WTC11 (cell line): ENCODE results near the gene LRRC18. TPM values are rescaled to one million over a fixed set of nuclear protein-coding genes. Genes with fewer than 3 reads are reported as not detected.

ENCODE experiments used
- ATAC-seq: fragments of 200-7000 bp; cut with Tn5 transposase; 2 replicates; pipeline ENCODE4 v1.10.0; 2021; ENCODE audit warnings: mild to moderate bottlenecking, moderate library complexity
- CTCF ChIA-PET: fragments of 300-600 bp; sonication (Branson Sonifier 250); formaldehyde crosslinking; loops from one replicate; lab custom pipeline; 2021; ENCODE audit warnings: antibody characterized with exemption; lab: Charles Lee
- POLR2A ChIA-PET: fragments of 350-600 bp; sonication (Branson Sonifier 250); formaldehyde crosslinking; loops from one replicate; lab custom pipeline; 2021; ENCODE audit warnings: antibody characterized with exemption; lab: Charles Lee
- DNase-seq: peaks from one replicate; pipeline ENCODE4 v3.0.0; 2021; ENCODE audit warnings: low spot score
- H3K27ac Mint-ChIP-seq: 2 replicates; pipeline ENCODE4 v1.8.0; 2021; ENCODE audit warnings: mixed read lengths
- H3K27me3 Mint-ChIP-seq: 2 replicates; pipeline ENCODE4 v1.8.0; 2021; ENCODE audit warnings: low read depth, mild to moderate bottlenecking, moderate library complexity, mixed read lengths
- H3K36me3 Mint-ChIP-seq: 2 replicates; pipeline ENCODE4 v1.8.0; 2021; ENCODE audit warnings: mixed read lengths
- H3K4me1 Mint-ChIP-seq: 2 replicates; pipeline ENCODE4 v1.8.0; 2022; ENCODE audit warnings: mixed read lengths
- H3K4me3 Mint-ChIP-seq: 2 replicates; pipeline ENCODE4 v1.8.0; 2021; ENCODE audit warnings: mild to moderate bottlenecking, moderate library complexity, mixed read lengths
- H3K9me3 Mint-ChIP-seq: 2 replicates; pipeline ENCODE4 v1.8.0; 2021; ENCODE audit warnings: mixed read lengths
- ETV6 ChIP-seq: sonication (generic); formaldehyde crosslinking; IDR thresholded peaks from 2 replicates; pipeline ENCODE4 v1.8.1; 2022; ENCODE audit warnings: mild to moderate bottlenecking, missing genetic modification reagents
- FOXK1 ChIP-seq: sonication (generic); formaldehyde crosslinking; IDR thresholded peaks from 2 replicates; pipeline ENCODE4 v1.8.0; 2022; ENCODE audit warnings: mild to moderate bottlenecking, moderate library complexity, missing genetic modification reagents
- GABPB1 ChIP-seq: sonication (generic); formaldehyde crosslinking; IDR thresholded peaks from 2 replicates; pipeline ENCODE4 v1.8.1; 2023; ENCODE audit warnings: mild to moderate bottlenecking, missing genetic modification reagents
- NFATC4 ChIP-seq: fragments of 250-450 bp; sonication (Bioruptor Pico); IDR thresholded peaks from 2 replicates; pipeline ENCODE4 v1.9.0; 2021; ENCODE audit warnings: mild to moderate bottlenecking
- TEAD1 ChIP-seq: sonication (generic); formaldehyde crosslinking; IDR thresholded peaks from 2 replicates; pipeline ENCODE4 v1.8.0; 2022; ENCODE audit warnings: mild to moderate bottlenecking, missing genetic modification reagents
- ZNF121 ChIP-seq: sonication (generic); formaldehyde crosslinking; IDR thresholded peaks from 2 replicates; pipeline ENCODE4 v1.8.0; 2023; ENCODE audit warnings: missing genetic modification reagents
- ZNF317 ChIP-seq: sonication (generic); formaldehyde crosslinking; IDR thresholded peaks from 2 replicates; pipeline ENCODE4 v1.8.1; 2023; ENCODE audit warnings: low read depth, mild to moderate bottlenecking, moderate library complexity, missing genetic modification reagents, borderline replicate concordance
- ZNF423 ChIP-seq: fragments of 250-450 bp; sonication (Bioruptor Pico); IDR thresholded peaks from 2 replicates; pipeline ENCODE4 v2.1.2; 2022; ENCODE audit warnings: mild to moderate bottlenecking, moderate library complexity
- total RNA-seq: library from RNA; stranded (reverse); gene quantifications from 3 replicates; pipeline ENCODE4 v1.2.3, GENCODE V29; 2021
- TF ChIP-seq, protein P1 (sequence below): sonication (generic); formaldehyde crosslinking; IDR thresholded peaks from 2 replicates; pipeline ENCODE4 v1.8.0; 2023; ENCODE audit warnings: mild to moderate bottlenecking, missing genetic modification reagents
- TF ChIP-seq, protein P2 (sequence below): sonication (generic); formaldehyde crosslinking; conservative IDR thresholded peaks from 2 replicates; pipeline ENCODE4 v1.8.1; 2023; ENCODE audit warnings: mild to moderate bottlenecking, low read depth, missing genetic modification reagents, moderate library complexity
- TF ChIP-seq, protein P3 (sequence below): fragments of 250-450 bp; sonication (Bioruptor Pico); IDR thresholded peaks from 2 replicates; pipeline ENCODE4 v1.8.0; 2021; ENCODE audit warnings: mild to moderate bottlenecking
- TF ChIP-seq, protein P4 (sequence below): sonication (generic); formaldehyde crosslinking; IDR thresholded peaks from 2 replicates; pipeline ENCODE4 v1.8.0; 2022; ENCODE audit warnings: mild to moderate bottlenecking, missing genetic modification reagents
- TF ChIP-seq, protein P5 (sequence below): fragments of 250-450 bp; sonication (Bioruptor Pico); IDR thresholded peaks from 2 replicates; pipeline ENCODE4 v1.9.0; 2021; ENCODE audit warnings: mild to moderate bottlenecking
- TF ChIP-seq, protein P6 (sequence below): sonication (generic); formaldehyde crosslinking; IDR thresholded peaks from 2 replicates; pipeline ENCODE4 v1.8.0; 2022; ENCODE audit warnings: mild to moderate bottlenecking, missing genetic modification reagents

LRRC18 gene
- total RNA-seq, 1 experiment from 2014 or later = not detected

DNA sequence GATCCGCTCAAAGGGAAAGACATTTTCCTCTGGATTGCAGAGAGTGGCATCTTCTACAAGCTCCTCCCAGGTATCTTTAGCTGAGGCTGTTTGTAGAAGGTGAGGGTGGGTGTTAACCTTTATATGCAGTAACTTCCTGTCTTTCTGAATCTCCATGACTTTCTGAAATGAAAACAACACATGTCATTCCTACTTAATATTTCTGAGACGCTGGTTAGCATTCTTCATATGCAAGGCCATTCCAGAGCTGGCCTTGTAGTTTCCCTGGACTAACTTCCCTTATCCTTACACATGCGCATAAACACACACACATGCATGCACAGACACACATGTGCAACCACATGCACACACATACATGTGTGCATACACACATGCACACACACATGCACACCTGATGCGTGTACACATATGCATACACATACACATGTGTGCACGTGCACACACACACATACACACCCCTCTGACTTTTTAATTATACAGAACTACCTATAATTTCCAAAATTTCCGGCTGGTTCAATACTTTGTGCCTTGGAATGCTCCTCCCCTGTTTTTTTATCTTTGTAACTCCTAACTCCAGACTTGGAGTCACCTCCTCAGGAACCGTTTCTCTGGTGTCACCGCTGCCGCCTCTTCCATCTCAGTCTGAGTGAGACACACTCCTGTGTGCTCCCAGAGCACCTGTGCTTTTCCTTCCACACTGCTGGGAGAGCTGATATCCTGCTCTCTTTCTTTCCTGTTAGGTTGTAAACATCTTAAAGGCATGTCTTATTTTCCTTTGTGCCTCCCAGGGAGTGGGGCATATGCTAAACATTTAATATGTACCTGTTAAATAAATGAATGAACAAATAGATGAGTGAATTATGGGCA is 55.2 kb downstream of the LRRC18 start:
- ChIA-PET CTCF (interaction anchor here (0.5 to 1.8 kb wide), 3 partner anchors 139 to 235 kb away, joined by 3 to 5 read pairs (median 4); no protein-coding TSS in a partner anchor), POLR2A (interaction anchor here (0.9 kb wide), 1 partner anchor 48 kb away, joined by 3 read pairs; no protein-coding TSS in a partner anchor)
- H3K4me1 Mint-ChIP-seq = peaks cover 6% of the 10 kb centered on the region
- DNase-seq (no peak), ATAC-seq (no peak)
- H3K9me3 Mint-ChIP-seq = peaks cover 8% of the 10 kb centered on the region; the same call in 1 of the 2 replicates
- H3K27me3 Mint-ChIP-seq = no peaks in the 10 kb centered on the region
- no peak for TF ChIP-seq ZNF317 (CRISPR knock-in tag)
- TF ChIP-seq, protein P1, sequence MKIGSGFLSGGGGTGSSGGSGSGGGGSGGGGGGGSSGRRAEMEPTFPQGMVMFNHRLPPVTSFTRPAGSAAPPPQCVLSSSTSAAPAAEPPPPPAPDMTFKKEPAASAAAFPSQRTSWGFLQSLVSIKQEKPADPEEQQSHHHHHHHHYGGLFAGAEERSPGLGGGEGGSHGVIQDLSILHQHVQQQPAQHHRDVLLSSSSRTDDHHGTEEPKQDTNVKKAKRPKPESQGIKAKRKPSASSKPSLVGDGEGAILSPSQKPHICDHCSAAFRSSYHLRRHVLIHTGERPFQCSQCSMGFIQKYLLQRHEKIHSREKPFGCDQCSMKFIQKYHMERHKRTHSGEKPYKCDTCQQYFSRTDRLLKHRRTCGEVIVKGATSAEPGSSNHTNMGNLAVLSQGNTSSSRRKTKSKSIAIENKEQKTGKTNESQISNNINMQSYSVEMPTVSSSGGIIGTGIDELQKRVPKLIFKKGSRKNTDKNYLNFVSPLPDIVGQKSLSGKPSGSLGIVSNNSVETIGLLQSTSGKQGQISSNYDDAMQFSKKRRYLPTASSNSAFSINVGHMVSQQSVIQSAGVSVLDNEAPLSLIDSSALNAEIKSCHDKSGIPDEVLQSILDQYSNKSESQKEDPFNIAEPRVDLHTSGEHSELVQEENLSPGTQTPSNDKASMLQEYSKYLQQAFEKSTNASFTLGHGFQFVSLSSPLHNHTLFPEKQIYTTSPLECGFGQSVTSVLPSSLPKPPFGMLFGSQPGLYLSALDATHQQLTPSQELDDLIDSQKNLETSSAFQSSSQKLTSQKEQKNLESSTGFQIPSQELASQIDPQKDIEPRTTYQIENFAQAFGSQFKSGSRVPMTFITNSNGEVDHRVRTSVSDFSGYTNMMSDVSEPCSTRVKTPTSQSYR = no peak
- TF ChIP-seq ETV6 (CRISPR knock-in tag) = no peak
- no peak for TF ChIP-seq FOXK1 (CRISPR knock-in tag)
- TF ChIP-seq, protein P2, sequence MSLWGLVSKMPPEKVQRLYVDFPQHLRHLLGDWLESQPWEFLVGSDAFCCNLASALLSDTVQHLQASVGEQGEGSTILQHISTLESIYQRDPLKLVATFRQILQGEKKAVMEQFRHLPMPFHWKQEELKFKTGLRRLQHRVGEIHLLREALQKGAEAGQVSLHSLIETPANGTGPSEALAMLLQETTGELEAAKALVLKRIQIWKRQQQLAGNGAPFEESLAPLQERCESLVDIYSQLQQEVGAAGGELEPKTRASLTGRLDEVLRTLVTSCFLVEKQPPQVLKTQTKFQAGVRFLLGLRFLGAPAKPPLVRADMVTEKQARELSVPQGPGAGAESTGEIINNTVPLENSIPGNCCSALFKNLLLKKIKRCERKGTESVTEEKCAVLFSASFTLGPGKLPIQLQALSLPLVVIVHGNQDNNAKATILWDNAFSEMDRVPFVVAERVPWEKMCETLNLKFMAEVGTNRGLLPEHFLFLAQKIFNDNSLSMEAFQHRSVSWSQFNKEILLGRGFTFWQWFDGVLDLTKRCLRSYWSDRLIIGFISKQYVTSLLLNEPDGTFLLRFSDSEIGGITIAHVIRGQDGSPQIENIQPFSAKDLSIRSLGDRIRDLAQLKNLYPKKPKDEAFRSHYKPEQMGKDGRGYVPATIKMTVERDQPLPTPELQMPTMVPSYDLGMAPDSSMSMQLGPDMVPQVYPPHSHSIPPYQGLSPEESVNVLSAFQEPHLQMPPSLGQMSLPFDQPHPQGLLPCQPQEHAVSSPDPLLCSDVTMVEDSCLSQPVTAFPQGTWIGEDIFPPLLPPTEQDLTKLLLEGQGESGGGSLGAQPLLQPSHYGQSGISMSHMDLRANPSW (CRISPR knock-in tag) = no peak
- TF ChIP-seq, protein P3, sequence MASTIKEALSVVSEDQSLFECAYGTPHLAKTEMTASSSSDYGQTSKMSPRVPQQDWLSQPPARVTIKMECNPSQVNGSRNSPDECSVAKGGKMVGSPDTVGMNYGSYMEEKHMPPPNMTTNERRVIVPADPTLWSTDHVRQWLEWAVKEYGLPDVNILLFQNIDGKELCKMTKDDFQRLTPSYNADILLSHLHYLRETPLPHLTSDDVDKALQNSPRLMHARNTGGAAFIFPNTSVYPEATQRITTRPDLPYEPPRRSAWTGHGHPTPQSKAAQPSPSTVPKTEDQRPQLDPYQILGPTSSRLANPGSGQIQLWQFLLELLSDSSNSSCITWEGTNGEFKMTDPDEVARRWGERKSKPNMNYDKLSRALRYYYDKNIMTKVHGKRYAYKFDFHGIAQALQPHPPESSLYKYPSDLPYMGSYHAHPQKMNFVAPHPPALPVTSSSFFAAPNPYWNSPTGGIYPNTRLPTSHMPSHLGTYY (CRISPR knock-in tag) = no peak
- TF ChIP-seq NFATC4 (CRISPR knock-in tag) = no peak
- TF ChIP-seq, protein P4, sequence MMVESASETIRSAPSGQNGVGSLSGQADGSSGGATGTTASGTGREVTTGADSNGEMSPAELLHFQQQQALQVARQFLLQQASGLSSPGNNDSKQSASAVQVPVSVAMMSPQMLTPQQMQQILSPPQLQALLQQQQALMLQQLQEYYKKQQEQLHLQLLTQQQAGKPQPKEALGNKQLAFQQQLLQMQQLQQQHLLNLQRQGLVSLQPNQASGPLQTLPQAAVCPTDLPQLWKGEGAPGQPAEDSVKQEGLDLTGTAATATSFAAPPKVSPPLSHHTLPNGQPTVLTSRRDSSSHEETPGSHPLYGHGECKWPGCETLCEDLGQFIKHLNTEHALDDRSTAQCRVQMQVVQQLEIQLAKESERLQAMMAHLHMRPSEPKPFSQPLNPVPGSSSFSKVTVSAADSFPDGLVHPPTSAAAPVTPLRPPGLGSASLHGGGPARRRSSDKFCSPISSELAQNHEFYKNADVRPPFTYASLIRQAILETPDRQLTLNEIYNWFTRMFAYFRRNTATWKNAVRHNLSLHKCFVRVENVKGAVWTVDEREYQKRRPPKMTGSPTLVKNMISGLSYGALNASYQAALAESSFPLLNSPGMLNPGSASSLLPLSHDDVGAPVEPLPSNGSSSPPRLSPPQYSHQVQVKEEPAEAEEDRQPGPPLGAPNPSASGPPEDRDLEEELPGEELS (CRISPR knock-in tag) = no peak
- TF ChIP-seq, protein P5, sequence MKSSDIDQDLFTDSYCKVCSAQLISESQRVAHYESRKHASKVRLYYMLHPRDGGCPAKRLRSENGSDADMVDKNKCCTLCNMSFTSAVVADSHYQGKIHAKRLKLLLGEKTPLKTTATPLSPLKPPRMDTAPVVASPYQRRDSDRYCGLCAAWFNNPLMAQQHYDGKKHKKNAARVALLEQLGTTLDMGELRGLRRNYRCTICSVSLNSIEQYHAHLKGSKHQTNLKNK = no peak
- TF ChIP-seq, protein P6, sequence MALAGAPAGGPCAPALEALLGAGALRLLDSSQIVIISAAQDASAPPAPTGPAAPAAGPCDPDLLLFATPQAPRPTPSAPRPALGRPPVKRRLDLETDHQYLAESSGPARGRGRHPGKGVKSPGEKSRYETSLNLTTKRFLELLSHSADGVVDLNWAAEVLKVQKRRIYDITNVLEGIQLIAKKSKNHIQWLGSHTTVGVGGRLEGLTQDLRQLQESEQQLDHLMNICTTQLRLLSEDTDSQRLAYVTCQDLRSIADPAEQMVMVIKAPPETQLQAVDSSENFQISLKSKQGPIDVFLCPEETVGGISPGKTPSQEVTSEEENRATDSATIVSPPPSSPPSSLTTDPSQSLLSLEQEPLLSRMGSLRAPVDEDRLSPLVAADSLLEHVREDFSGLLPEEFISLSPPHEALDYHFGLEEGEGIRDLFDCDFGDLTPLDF (CRISPR knock-in tag) = no peak
- no peak for TF ChIP-seq TEAD1 (CRISPR knock-in tag)
- no peak for TF ChIP-seq GABPB1 (CRISPR knock-in tag)
- TF ChIP-seq ZNF121 (CRISPR knock-in tag) = no peak
- no peak for TF ChIP-seq ZNF423 (CRISPR knock-in tag)
- H3K4me3 Mint-ChIP-seq = no peak overlapping the region
- H3K27ac Mint-ChIP-seq = no peak overlapping the region; the same call in 1 of the 2 replicates
- H3K36me3 Mint-ChIP-seq = no peaks in the 10 kb centered on the region
